GM12873 (cell line): ENCODE results near the gene OXLD1.

ENCODE experiments used
- TF ChIP-seq, protein P1 (sequence below): IDR thresholded peaks from 2 replicates; pipeline ENCODE4 v1.5.1; 2012; ENCODE audit warnings: low read depth, mild to moderate bottlenecking, moderate library complexity, low read length, control low read depth; ENCODE audit not compliant: insufficient read depth; ENCODE audit errors: missing control alignments

Gene OXLD1

DNA sequence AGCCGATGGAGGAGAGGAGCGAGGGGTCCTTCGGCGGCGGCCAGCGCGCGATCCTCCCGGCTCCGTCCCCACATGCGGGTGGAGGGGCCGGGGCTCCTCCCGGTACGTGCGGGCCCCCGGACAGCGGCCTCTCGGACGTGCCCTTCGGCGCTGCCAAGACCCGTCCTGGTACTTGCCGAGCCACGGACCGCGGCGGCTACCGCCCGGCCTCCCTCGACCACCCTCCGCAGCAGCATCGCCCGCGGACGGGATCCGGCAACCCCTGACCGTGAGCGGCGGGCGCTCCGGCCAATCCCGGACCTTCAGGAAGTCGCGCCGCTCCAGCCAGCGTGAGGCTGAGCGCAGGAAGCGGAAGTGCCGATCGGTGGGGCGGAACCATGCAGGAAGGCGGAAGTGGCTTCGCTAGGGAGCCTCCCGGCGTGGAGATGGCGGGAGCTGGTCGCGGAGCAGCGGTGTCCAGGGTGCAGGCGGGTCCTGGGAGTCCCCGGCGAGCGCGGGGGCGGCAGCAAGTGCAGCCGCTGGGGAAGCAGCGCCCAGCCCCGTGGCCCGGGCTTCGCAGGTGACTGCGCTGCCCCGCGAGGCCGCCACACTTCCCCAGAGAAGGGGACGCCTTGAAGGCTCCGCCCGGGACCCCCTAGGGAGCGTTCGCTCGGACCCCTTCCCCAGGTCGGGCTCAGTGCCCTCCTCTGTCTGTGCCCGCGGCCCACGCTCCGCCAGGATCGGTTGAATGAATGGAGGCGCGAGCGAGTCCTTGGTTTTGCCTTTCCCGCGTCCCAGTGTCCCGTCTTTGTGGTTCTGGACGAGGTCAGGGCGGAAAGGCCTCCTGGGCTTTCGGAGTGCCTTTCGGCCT lies at the start of gene OXLD1, which contains the start of gene CCDC137:
OXLD1 (minus strand) TSS at position 264 of the 850 bp plus-strand sequence; CDS start at position 236, 28 bp downstream.
CCDC137 (plus strand) TSS at position 396 of the 850 bp plus-strand sequence; CDS start at position 426, 30 bp downstream.
- TF ChIP-seq, protein P1, sequence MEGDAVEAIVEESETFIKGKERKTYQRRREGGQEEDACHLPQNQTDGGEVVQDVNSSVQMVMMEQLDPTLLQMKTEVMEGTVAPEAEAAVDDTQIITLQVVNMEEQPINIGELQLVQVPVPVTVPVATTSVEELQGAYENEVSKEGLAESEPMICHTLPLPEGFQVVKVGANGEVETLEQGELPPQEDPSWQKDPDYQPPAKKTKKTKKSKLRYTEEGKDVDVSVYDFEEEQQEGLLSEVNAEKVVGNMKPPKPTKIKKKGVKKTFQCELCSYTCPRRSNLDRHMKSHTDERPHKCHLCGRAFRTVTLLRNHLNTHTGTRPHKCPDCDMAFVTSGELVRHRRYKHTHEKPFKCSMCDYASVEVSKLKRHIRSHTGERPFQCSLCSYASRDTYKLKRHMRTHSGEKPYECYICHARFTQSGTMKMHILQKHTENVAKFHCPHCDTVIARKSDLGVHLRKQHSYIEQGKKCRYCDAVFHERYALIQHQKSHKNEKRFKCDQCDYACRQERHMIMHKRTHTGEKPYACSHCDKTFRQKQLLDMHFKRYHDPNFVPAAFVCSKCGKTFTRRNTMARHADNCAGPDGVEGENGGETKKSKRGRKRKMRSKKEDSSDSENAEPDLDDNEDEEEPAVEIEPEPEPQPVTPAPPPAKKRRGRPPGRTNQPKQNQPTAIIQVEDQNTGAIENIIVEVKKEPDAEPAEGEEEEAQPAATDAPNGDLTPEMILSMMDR: no peak

DNA sequence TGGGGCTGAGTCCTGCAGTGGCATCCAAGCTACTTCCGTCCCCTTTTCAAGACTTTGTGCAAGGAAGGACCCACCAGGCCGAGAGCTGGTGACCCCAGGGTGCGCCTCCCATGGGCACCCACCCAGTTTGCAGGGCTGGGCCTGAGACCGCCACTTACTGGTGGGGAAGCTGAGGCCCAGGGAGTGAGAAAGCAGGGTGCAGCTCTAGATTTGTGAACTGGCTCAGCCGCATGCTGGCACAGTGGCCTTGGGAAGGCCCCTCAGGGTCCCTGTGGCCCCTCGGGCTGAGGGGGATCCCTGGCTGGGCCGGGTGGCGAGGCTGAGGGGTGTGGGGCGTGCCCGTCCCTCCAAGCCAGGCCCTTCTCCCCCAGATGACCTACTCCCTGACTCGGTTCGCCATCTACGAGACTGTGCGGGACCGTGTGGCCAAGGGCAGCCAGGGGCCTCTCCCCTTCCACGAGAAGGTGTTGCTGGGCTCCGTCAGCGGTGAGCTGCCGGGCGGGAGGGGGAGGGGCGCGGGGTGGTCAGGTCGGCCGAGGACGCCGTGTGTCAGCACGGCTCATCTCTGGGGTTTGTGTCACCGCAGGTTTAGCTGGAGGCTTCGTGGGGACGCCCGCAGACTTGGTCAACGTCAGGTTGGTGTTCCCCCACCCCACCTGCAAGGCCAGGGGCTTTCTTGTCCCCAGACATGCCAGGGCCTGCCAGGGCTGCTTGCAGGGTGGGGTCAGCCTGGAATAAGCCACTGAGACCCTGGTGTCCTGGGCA lies 48.9 kb upstream of the OXLD1 start:
- TF ChIP-seq, protein P1: no peak

DNA sequence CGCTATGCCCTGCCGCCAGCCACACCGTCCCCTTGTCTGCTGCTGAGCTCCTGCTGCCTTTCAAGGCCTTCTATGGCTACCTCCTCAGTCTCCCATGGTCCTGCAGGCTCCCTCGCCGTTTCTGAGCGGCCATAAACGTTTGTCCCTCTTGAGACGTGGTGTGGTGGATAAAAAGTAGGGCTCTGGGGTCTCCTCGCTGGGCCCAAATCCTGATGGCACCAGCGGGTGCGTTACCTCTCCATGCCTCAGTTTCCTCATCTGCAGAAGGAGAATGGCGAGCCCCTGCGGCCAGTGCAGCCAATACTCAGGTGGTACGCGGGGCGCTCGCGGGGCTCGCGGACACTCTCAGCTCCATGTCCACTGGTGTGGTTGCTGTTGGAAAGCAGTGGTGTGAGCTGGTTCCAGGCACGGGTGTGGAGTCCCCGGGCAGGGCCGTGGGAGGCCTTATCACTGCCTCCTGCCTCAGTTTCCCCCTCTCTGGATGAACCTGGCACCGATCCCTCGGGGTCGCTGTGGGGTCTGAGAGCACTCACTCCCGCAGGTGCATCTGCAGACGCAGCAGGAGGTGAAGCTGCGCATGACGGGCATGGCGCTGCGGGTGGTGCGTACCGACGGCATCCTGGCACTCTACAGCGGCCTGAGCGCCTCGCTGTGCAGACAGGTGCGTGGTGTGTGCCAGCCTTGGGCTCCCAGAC lies 48.2 kb upstream of the OXLD1 start:
- TF ChIP-seq, protein P1: no peak

DNA sequence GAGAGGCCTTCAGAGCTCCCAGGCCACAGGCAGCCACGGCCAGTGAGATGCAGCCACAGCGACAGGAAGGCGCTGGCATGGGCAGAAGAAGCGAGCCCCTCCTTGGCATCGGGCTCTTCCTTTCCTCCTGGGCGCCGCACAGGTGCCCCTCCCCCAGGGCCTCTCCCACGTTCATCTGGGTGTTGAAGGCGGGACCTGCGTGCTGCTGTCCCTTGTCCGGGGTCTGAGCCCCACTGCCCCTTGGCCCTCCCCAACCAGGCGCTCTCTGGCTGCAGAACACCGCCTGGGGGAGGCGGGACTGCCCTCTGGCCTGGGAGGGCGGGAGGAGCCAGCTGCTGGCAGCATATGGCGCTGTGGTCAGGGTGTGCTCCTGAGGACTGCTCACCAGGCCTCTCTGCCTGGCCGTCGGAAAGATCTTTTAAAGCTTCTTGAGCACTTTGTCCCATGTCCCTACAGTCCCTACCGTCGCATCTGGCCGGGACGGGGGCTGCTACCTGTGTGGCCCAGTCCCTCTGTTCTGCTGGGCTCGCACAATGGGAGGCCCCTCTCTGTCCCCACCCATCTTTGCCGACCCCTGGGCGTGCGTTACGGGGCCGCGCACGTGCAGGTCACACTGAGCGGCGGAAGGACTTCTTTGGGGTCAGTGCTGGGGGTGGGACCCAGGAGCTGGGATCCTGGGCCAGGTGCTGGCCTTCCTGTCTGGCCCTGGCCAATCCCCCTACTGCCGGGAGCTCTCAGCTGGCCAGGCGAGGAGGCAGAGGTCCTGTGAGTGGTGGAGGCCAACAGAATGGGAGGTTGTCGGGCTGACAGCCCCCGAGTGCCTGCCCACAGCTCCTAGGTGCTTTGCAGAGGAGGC lies 47.4 kb upstream of the OXLD1 start:
- TF ChIP-seq, protein P1: no peak

DNA sequence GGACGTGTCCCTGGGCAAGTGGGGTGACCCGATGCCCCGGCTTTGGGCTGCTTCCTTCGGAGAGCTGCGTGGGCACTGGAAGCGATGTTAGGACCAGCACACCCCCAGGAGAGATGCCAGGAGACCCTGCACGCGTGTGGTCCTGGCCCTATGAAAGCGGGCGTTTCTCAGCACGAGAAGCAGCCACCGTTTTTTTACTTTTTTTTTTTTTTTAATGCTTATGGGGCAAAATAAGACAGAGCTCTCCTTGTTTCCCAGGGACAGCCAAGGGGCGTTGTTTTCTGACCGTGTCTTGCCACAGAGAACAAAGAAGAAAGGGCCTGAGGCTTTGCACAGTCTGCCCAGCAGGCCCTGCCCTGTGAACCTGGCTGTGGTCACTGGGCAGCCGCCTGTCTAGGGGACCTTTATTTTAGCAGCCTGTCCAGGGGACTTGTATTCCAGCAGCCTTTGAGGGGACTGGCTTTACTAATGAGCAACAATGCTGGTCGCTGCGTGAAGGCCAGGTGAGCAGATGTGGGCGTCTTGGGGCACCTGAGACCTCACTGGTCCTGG lies 46.7 kb upstream of the OXLD1 start:
- TF ChIP-seq, protein P1: no peak

DNA sequence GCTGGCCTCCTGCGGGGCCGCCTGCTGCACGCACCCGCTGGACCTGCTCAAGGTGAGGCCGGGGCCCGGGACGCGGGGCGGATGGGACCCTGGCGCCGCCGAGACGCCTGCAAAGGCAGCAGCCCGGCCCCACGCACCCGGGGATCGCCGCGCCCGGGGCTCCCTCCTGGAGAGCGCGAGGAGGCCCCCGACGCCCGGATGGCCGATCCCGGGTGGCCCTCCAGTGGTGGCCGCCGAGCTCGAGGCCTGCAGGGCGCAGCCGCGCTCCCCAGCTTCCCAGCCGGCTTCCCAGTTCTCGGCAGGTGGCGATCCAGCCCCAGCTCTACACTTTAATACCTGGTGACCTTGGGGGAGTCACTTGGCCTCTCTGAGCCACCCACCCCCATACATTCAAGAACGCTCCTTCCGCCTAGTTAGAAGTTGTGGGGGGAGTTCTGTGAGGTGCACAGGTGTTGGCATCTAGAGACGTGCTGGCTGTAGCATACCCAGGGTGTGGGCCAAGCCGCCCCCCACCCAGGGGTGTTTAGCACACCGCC lies 46.1 kb upstream of the OXLD1 start:
- TF ChIP-seq, protein P1: peak; percentile 16
